ENCODE results near the gene STAU1.

- TF ChIP-seq CTCF (IDR thresholded peaks at IDR 0.05) (no peak), POLR2A (IDR thresholded peaks at IDR 0.05) (no peak), POLR2AphosphoS5 (IDR thresholded peaks at IDR 0.05) (no peak)
Observed at GRCh38 chr20:49171909-49172308, 16.2 kb downstream of the STAU1 start.

All from prostate gland (tissue), 2 donors.